CD1c-positive myeloid dendritic cell (primary cell): Measurements from ENCODE around the gene STAT4.
A peak's percentile ranks its signal among the peaks of the same experiment; 100 is the strongest.

ENCODE experiments used
- DNase-seq: peaks from one replicate; pipeline ENCODE4 v3.0.0-alpha.2; 2016; ENCODE audit errors: extremely low spot score

The STAT4 gene, protein sequence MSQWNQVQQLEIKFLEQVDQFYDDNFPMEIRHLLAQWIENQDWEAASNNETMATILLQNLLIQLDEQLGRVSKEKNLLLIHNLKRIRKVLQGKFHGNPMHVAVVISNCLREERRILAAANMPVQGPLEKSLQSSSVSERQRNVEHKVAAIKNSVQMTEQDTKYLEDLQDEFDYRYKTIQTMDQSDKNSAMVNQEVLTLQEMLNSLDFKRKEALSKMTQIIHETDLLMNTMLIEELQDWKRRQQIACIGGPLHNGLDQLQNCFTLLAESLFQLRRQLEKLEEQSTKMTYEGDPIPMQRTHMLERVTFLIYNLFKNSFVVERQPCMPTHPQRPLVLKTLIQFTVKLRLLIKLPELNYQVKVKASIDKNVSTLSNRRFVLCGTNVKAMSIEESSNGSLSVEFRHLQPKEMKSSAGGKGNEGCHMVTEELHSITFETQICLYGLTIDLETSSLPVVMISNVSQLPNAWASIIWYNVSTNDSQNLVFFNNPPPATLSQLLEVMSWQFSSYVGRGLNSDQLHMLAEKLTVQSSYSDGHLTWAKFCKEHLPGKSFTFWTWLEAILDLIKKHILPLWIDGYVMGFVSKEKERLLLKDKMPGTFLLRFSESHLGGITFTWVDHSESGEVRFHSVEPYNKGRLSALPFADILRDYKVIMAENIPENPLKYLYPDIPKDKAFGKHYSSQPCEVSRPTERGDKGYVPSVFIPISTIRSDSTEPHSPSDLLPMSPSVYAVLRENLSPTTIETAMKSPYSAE

DNA sequence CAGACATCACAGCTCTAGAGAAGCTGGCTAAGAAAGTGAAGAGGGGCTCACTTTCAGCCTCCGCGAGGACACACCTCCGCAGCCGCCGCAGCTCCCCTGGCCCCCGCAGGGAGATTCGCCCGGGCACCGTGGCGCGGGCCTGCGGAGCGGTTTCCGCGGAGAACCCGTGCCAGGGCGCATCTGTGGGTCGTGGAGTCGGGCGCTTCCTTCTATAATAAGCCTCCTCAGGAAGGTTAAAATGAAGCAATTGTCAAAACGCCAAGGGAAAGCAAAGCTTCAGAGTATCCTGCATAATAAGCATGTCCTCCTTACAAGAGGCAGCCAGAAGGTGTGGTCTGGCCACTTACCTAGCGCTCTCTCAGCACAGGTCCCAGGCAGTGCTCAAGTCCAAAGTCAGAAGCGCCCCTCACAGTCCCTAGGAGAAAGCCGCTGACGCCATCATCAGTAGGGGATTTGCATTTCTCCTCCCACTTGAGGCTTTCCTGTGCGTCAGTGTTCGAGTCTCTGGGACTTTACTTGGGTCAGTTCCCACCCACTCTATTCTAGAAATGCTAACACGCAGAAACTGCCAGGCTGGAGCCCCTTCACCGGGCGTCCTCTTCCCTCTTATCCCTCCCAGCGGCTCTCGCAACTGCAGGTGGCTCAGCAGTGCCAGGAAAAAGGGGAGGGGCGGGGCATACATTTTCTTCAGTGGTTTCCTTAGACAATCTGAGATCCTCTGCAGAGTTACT lies at the start of gene STAT4:
TSS of gene STAT4 (minus strand) at position 395 of the 731 bp plus-strand sequence. CDS start 2,791 bp downstream, outside the sequence.
- DNase-seq = peak; percentile 79

DNA sequence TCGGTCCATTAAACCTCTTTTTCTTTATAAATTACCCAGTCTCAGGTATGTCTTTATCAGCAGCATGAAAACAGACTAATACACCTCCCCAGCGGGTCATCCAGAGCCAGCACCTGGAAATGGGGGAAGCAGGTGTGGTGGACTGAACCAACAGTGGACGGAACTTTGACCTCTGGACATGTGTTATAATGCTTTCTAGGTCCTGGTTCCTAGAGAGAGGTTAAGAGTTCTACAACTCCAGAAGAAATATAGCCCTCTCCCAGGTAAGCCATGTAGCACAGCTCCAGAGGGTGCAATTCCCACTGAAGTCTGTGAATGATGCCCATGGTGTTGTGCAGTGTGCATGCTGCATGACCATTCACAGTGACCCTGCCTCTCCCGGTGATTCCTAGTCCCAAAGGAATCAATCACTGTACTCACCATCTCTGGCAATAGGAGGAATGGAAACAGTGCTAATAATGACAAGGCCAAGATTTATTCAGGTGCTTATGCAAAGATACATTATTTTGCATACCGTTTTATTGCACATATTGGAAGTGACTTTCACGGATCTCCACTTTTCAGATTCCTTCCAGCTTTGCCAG lies 49.2 kb upstream of the STAT4 start:
- no peak for DNase-seq

DNA sequence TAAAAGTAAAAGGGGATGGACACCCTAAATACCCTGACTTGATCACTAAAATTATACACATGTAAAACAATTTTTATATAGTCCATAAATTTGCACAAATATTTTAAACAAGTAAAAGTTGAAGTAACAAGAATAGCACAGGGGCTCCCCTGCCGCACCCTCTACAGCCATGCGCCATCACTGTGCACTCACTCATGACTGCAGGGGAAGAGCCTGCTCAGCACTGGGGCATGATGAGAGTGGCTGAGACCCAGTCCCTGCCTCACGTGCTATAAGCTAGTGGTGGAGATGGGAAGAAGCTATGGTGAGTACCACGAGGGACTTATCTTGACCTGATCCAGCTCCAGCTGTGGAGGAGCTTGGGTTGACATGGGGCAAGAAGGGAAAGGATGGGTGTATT lies 47.5 kb upstream of the STAT4 start:
- DNase-seq = no peak

DNA sequence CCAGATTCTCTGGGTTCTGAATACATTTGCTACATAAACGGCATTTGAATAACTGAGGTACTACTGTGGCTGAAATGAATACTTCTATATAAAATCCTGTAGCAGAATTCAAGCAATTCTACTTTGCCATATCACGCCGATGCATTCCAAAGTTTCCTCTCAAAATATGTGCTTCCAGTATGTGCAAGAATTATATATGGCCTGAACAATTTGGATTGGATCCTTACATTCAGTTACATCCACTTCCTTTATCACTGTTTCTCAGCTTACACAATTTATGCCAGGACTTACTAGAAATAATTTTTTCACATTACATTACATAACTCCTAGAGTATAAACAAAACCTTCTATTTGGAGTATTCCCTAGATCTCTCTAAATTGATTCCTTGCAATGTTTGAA lies 46.3 kb upstream of the STAT4 start:
- no peak for DNase-seq

DNA sequence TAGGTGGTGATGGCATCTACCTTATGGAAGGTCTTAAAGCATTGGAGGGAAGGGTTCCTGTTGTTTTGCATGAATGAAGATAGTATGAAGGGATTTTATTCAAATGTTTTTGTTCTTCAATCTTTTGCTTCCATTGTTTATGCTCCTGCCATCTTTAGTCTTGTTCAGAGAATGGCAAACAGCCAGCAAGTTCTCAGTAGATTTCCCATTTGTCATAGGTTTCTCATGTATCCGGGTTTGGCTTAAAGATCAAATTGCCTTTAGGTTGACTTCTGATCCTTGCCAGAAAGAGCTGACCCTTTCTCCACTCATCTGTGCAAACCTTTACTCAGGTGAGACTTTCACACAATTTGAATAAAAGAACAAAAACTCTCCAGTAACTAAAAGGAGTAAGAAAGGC lies 44.2 kb upstream of the STAT4 start:
- DNase-seq = no peak

DNA sequence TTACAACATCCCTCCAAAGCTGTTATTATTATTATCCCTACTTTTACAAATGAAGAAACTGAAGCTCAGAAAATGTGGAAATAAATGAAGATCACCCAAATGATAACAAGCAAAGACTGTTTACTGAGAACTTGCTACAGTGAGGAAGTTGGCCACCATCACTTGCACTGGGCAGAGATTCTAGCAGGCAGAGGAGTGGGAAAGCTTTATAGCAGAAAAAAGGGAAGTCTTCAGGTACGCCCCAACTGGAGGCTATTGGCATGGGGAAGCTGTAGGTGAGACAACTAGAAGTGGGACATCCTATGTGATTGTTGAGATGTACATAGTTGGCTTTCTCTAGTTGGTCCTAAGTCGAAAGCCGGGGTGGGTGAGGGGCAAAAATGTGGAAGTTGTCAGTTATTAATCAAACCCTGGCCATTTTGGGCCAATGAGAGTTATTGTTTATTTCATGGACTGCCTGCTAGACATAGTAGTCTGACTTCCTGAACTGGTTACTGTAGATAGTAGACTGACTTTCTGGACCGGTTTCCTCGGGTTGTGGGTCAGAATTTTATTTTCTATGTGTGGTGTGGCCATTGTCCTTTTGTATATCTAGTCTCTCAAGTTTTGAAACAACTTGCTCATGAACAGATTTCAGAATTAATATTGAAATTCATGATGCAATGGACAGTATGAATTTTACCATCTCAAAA lies 40.2 kb upstream of the STAT4 start:
- no peak for DNase-seq

DNA sequence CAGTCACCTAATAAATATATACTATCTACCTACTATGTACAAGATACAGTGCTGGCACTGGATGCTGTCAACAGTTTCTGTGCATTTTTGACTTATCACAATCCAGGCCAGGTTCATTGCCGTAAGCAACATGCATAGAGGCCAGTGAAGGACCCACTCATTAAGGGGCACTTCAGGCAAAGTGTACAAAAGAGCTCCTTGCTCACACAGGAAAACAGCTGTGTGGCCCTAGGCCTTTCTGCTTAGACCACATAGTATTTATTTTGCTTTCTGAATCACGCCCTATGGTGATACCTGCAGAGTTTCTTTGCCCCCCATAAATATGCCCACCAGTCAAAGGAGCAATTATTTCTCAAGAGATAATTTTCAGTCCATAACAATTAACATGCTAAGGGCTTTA lies 39.6 kb upstream of the STAT4 start:
- DNase-seq = no peak

DNA sequence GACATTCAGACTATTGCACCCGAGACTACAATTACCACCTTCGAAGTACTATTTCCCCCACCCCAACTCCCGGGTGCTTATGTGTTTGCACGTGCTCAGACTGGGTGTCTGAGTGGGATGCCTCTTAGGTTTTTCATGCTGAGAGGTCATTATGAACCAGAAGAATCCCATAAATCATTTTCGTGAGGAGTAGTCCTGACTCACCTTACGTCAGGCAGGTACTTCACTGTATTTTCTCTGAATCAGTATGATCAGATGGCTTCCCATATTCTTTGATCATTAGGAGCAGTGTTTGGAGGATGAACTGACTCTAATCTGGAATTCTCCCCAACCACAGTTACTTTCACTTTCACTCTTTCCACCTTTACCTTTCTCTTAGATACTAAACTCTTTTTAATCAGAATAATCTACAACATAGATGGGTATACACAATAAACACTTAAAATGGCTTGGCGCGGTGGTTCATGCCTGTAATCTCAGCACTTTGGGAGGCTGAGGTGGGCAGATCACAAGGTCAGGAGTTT lies 38.4 kb upstream of the STAT4 start:
- no peak for DNase-seq

DNA sequence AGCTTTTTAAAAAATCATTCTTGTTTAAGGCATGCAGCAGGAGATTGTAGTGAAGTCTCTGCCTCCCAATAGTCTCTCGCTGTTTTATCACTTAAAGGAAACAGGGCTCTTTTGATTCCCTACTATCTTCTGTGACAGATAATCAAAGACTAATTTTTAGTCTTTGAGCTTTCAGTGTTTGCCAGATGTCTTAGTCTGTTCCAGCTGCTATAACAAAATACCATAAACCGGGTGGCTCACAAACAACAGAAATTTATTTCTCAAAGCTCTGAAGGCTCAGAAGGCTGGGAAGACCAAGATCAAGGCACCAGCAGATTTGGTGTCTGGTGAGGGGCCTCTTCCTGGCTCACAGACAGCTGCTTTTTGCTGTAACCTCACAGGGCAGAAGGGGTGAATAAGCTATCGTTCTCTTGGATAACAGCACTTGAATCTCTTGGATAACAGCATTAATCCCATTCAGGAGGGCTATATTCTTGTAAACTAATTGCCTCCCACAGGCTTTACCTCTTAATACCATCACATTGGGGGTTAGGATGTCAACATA lies 37.8 kb upstream of the STAT4 start:
- no peak for DNase-seq

DNA sequence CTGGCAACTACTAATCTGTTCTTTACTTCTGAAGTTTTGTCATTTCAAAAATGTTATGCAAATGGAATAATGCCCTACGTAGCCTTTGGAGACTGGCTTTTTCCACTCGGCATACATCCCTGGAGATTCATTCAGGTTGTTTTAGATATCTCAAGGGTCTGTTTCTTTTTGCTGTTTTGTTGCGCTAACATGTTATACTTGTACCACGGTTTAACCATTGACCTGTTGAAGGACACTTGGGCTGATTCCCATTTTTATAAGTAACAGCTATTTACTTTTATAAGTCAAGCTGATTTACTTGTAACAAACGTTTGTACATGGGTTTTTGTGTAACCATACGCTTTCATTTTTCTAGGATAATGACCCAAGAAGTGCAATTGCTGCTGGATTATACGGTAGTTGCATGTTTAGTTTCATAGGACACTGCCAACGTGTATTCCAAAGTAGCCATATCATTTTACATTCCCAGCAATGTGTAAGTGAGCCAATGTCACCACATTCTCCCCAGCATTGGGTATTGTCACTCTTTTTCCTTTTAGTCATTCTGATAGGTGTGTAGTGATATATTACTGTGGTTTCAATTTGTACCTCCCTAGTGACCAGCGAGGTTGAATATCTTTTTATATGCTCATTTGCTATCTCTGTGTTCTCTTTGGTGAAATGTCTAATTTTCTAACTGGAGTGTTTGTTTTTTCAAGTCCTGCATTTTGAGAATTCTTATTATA lies 36.5 kb upstream of the STAT4 start:
- DNase-seq = no peak

DNA sequence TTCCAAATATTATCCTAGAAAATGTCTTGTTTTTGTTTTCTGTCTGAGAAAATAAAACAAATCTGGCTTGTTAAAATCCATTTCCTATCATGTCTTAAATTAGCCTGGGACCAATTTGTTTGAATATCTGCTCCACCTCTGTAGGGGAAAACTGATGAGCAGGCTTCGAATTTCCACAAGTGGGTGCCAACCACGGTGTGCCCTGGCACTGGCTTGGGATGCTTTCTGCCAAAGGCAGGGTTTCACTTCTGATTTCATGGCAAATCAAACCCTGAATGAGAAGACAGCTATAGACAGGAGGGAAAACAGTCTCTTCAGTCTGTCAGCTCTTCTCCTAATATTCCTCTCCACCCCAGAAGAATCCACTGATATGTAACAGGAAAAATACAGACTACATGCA lies 33.7 kb upstream of the STAT4 start:
- DNase-seq = no peak

DNA sequence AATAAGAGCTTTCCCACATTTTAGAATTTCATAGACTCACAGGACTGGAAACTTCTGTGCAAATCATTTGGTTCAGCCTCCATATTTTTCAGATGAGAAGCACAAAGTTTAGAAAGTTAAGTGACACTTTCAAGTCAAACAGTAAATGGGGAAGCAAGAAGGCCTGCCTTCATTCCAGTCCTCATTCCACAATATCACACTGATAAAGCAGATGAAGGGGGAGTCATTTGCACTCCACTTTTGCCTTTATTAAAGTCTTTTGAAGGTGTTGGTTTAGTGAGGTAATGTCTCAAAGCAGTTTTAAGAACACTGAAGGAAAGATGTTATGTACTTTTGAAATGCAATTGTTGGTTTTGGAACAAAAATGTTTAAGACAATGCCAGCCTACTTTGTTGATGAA lies 32.7 kb upstream of the STAT4 start:
- DNase-seq = no peak

DNA sequence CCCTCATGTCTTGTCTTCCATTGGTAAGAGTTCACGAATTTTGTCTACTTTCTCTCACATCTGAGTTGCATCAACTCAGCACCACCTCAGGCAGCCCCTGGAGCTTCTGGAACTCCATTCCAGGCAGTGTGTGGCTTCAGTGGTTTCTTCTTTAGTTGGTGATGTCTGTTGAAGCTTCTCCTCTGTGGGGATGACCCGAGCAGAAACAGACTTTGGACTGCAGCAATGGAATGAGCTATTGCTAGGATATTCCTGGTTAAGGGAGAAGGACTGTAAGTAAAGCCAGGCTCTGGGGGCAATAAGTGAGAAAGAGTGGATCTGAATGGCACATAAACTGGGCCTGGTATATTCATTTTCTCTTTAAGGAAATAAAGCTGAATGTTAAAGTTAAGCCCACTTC lies 32.3 kb upstream of the STAT4 start:
- no peak for DNase-seq

DNA sequence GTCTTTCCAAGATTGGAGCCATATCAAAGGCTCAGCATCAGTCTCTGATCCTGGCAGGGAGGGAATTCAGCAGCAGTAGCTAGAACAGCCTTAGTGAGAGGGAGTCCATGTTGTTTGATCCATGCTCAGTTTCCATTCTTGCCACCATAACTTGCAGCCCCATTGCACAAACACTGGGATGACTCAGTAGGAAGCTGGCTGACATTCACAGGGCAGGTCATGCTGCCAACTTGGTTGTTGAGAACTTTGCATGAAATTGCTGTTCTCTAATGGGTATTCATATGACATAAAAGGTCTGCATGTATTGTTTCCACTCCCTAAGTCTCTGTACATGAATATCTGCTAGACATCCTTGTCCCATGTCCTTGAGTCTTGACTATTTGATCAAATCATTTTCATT lies 29.9 kb upstream of the STAT4 start:
- no peak for DNase-seq

DNA sequence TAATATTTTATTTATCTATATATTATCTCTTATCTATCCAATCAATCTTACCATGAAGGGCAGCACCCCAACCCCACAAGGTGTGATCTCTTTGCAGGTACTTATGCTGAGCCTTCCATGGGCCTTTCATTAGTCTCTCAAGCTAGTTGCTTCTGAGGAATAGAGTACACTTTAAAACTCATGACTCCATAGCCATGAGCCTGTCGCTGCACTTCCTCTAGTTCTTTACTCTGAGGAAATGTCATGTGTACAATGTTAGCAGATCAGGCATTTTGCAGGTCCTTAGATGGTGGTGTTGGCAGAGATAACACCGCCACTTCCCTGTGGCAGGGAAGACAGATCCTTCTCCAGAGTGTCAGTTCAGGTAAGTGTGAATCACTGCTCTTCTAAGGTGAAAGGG lies 29.5 kb upstream of the STAT4 start:
- no peak for DNase-seq

DNA sequence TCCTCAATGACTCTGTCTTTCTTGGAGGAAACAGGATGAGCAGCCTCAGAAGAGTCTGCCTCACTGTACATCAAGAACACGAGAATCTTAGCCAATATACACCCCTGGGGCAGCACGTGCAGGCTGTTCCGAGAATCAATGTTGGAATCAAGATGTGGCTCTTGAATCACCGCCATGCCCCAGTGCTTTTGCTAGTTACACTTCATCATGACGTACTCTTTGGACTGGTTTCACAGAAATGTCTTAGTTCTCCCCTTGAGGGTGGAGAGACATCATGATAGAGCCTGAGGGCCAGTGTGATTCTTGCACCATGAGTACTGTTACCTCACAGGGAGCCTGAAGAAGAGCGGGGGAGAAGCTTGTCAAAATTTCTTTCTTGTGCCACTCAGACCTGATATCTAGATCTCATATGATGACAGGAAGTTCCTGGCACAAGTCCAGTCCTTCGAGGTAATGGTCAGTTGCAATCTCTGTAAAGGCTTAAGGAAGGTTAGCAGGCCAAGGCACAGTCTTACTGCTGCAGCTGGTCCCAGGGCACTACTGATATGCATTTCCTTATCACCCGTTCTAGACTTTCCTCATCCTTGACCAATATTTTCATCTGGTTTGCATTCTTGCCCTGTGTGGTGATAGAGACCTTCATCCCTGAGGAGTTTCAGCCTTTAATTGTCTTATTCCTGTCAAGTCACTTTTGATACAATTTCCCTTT lies 28.2 kb upstream of the STAT4 start:
- DNase-seq = no peak

DNA sequence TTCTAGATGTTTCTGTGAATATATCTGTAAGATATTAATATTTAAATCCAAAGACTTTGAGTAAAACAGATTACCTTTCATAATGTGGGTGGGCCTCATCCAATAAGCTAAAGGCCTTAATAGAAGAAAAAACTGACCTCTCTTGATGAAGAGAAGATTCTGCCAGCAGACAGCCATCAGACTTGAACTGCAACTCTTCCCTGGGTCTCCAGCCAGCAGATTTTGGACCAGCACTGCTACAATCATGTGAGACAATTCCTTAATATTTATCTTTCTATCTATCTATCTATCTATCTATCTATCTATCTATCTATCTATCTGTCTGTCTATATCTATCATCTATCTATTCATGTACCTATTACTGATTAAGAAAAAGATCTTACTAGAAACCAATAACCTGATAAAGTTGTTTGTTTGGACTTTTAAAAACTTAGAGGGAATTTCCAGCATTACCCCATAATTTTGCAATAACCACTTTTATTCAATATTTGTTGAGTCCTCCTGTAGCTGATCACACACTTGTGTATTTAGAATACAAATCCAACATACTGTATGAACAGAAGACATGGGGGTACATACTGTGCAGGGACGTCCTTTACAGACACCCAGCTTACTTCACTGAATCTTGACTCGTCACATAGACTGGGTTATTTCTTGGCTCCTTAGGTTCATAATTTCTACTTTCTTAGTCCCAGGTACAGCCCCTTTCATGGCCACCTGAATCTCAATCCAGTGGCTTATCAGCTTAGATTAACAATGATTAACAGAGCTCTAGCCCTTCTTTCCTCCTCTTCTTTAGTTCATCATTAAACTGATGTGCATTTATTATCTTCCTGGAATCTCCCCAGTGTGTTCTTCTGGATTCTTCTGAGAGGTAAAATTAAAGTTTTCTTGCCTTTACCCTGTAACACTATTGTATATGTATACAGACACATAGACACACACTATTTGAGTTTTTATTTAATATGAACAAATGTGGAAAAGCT lies 27.2 kb upstream of the STAT4 start:
- DNase-seq = no peak

DNA sequence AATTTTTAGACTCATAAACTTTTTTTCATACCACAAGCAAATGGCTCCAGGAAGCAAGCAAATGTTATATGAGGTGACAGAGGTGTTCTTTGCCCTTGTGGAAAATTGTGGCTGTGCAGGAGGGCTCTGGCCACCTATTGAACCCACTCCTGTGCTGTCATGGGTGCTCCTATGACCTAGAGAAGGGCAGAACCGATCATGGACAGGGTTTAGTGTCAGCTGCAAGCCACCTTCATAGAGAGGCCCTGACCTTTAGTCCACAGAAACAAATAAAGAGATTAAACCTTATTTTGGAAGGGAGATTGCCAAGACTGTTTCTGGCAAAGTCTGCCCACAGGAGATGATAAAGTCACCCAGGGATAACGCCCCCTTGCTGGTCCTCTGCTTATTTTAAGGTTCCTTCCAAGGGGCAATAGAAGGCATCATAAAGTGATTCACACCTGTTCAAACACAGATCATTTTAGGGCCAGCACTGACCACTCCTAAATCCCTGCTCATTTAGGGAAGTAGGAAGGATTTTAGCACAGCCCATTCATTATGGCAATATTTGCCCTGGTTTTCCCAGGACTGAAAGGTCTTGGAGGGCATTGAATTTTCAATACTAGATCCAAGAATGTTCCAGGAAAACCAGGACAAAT lies 26.1 kb upstream of the STAT4 start:
- no peak for DNase-seq
